ENCODE measurements around the gene LTN1. TPM values are rescaled to one million over a fixed set of nuclear protein-coding genes. Genes with fewer than 3 reads are reported as not detected.
"Not testable (repeated sequence)": the region's sequence is repeated elsewhere in the genome, so short reads cannot be mapped to it uniquely, and the experiment has no call there.

The LTN1 gene
- polyA plus RNA-seq, 2 donors: 3.4 to 5.0 TPM

- H3K27me3 ChIP-seq (ENCODE audit: control insufficient read depth in 1 of 2, insufficient read depth in 2 of 2, low read length in 2 of 2): no peaks in the 10 kb centered on the region
- no peaks in the 10 kb centered on the region for H3K9me3 ChIP-seq (ENCODE audit: control insufficient read depth in 2 of 2, insufficient read depth in 1 of 2, low read depth in 1 of 2, low read length in 1 of 2)
- H3K4me3 ChIP-seq (ENCODE audit: low read depth in 1 of 2, low read length in 2 of 2): peak overlapping the region; percentile 85
- H3K36me3 ChIP-seq (ENCODE audit: control insufficient read depth in 2 of 2, insufficient read depth in 2 of 2, low read length in 1 of 2): no peaks in the 10 kb centered on the region
- WGBS, 2 donors: 4 to 6% methylated on average over 14 of the region's 14 CpGs
- H3K27ac ChIP-seq (ENCODE audit: low read depth in 2 of 2, low read length in 1 of 2): peak overlapping the region; percentile 83 to 99
- H3K4me1 ChIP-seq (ENCODE audit: control insufficient read depth in 2 of 2, insufficient read depth in 2 of 2, low read length in 1 of 2): peaks cover 0 to 2% of the 10 kb centered on the region in 2 donors
Observed at GRCh38 chr21:28991861-28992525, 684 bp downstream of the LTN1 start.

DNA sequence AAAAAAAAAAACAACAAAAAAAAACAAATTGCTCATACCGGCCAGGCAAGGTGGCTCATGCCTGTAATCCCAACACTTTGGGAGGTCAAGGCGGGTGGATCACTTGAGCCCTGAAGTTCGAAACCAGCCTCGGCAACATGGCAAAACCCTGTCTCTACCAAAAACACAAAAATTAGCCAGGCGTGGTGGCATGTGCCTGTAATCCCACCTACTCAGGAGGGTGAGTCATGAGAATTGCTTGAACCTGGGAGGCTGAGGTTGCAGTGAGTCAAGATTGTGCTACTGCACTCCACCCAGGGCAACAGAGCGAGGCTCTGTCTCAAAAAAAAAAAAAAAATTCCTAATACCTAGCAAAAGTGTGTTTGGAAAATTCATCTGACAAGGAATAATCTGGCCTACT is 4.5 kb downstream of the LTN1 start:
- 79 to 86% methylated on average over 6 of the region's 6 CpGs for WGBS, 2 donors

DNA sequence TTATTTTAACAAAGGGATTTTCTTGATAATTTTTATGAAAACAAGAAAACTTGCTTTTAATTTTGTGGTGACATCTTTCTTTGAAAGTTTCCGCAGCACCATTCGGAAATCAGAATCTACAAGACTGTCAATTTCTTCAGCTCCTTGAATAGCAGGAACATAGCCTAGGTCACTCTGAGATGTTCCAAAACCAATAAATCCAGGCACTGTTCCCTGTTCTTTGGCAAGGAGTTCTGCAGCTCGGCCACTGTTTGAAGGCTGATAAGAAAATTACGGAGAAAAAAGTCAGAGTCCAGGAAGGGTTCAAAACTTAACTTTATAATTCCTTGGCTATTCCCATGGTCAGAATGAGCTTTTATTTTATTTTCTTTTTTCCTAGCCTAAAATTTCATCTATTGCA is 6.0 kb downstream of the LTN1 start:
- no peaks in the 10 kb centered on the region for H3K4me1 ChIP-seq (ENCODE audit: control insufficient read depth in 2 of 2, insufficient read depth in 2 of 2, low read length in 1 of 2)
- H3K4me3 ChIP-seq (ENCODE audit: low read depth in 1 of 2, low read length in 2 of 2): no peak overlapping the region
- no peak overlapping the region for H3K27ac ChIP-seq (ENCODE audit: low read depth in 2 of 2, low read length in 1 of 2)
- peaks cover 5 to 10% of the 10 kb centered on the region in 2 donors for H3K36me3 ChIP-seq (ENCODE audit: control insufficient read depth in 2 of 2, insufficient read depth in 2 of 2, low read length in 1 of 2)
- 85 to 92% methylated on average over 4 of the region's 4 CpGs for WGBS, 2 donors
- H3K27me3 ChIP-seq (ENCODE audit: control insufficient read depth in 1 of 2, insufficient read depth in 2 of 2, low read length in 2 of 2): no peaks in the 10 kb centered on the region
- no peaks in the 10 kb centered on the region for H3K9me3 ChIP-seq (ENCODE audit: control insufficient read depth in 2 of 2, insufficient read depth in 1 of 2, low read depth in 1 of 2, low read length in 1 of 2)

More for the DNA sequence above, 4.5 kb downstream of the LTN1 start:
- H3K27me3 ChIP-seq (ENCODE audit: control insufficient read depth in 1 of 2, insufficient read depth in 2 of 2, low read length in 2 of 2); H3K36me3 ChIP-seq (ENCODE audit: control insufficient read depth in 2 of 2, insufficient read depth in 2 of 2, low read length in 1 of 2); H3K4me1 ChIP-seq (ENCODE audit: control insufficient read depth in 2 of 2, insufficient read depth in 2 of 2, low read length in 1 of 2); H3K27ac ChIP-seq (ENCODE audit: low read depth in 2 of 2, low read length in 1 of 2); H3K4me3 ChIP-seq (ENCODE audit: low read depth in 1 of 2, low read length in 2 of 2); H3K9me3 ChIP-seq (ENCODE audit: control insufficient read depth in 2 of 2, insufficient read depth in 1 of 2, low read depth in 1 of 2, low read length in 1 of 2): not testable (repeated sequence)

DNA sequence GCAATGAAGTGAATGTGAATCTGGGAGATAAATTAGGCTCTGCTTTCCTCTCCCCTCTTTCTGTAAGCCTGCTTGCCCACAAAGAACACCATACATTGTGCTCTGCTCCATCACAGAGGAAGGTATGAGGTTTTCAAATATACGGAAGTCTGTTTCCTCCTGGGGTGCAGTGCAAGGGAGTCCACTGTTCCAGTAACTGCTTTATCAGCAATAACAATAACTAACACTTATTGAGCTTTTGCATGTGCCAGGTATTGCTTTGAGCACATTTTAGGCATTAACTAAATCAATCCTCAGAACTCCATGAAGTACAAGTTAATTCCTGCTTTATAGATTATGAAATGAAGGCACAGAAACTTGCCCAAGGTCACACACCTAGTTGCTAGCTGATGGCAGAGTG is 10.0 kb downstream of the LTN1 start:
- Histone ChIP-seq H3K9me3 (ENCODE audit: control insufficient read depth in 2 of 2, insufficient read depth in 1 of 2, low read depth in 1 of 2, low read length in 1 of 2) (no peaks in the 10 kb centered on the region), H3K4me3 (ENCODE audit: low read depth in 1 of 2, low read length in 2 of 2) (no peak overlapping the region), H3K4me1 (ENCODE audit: control insufficient read depth in 2 of 2, insufficient read depth in 2 of 2, low read length in 1 of 2) (no peaks in the 10 kb centered on the region), H3K27ac (ENCODE audit: low read depth in 2 of 2, low read length in 1 of 2) (no peak overlapping the region), H3K27me3 (ENCODE audit: control insufficient read depth in 1 of 2, insufficient read depth in 2 of 2, low read length in 2 of 2) (no peaks in the 10 kb centered on the region), H3K36me3 (ENCODE audit: control insufficient read depth in 2 of 2, insufficient read depth in 2 of 2, low read length in 1 of 2) (peaks cover 5 to 10% of the 10 kb centered on the region in 2 donors)
- WGBS, 2 donors: 78 to 83% methylated on average over 1 of the region's 1 CpG

DNA sequence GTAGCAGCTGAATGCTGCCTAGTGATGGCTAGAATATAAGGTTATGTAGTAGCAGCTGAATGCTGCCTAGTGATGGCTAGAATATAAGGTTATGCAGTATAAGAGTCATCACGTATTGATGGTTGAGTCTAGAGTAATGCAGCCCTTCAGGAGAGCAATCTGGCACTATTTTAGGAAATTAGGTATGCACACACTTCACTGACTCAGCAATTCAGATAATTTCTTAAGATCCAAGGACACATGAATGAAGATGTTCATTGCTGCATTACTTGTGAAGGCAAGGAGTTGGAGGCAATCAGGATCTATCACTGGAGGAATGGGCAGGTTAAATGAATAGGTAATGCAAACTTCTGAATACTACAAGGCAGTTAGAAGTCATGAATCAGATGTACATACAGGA is 13.6 kb downstream of the LTN1 start:
- no peaks in the 10 kb centered on the region for H3K4me1 ChIP-seq (ENCODE audit: control insufficient read depth in 2 of 2, insufficient read depth in 2 of 2, low read length in 1 of 2)
- no peak overlapping the region for H3K4me3 ChIP-seq (ENCODE audit: low read depth in 1 of 2, low read length in 2 of 2)
- WGBS, 2 donors: 88 to 98% methylated on average over 1 of the region's 1 CpG
- H3K27me3 ChIP-seq (ENCODE audit: control insufficient read depth in 1 of 2, insufficient read depth in 2 of 2, low read length in 2 of 2): no peaks in the 10 kb centered on the region
- H3K27ac ChIP-seq (ENCODE audit: low read depth in 2 of 2, low read length in 1 of 2): no peak overlapping the region
- peaks cover 5 to 10% of the 10 kb centered on the region in 2 donors for H3K36me3 ChIP-seq (ENCODE audit: control insufficient read depth in 2 of 2, insufficient read depth in 2 of 2, low read length in 1 of 2)
- H3K9me3 ChIP-seq (ENCODE audit: control insufficient read depth in 2 of 2, insufficient read depth in 1 of 2, low read depth in 1 of 2, low read length in 1 of 2): no peaks in the 10 kb centered on the region

DNA sequence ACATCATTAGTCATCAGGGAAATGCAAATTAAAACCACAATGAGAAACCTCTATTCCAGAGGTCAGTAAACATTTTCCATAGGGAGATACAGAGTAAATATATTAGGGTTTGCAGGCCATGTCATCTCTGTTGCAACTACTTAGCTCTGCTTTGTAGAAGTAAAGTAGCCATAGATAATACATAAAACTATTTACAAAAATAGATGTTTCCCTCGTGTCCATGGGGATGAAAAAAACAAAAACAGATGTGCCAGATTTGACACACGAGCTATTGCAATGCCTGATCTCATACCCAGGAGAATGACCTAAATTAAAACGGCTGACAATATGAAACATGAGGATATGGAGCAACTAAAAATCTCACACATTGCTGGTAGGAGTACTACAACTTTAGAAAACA is 17.3 kb downstream of the LTN1 start:
- Histone ChIP-seq H3K4me3 (ENCODE audit: low read depth in 1 of 2, low read length in 2 of 2) (no peak overlapping the region), H3K27me3 (ENCODE audit: control insufficient read depth in 1 of 2, insufficient read depth in 2 of 2, low read length in 2 of 2) (no peaks in the 10 kb centered on the region), H3K4me1 (ENCODE audit: control insufficient read depth in 2 of 2, insufficient read depth in 2 of 2, low read length in 1 of 2) (no peaks in the 10 kb centered on the region), H3K36me3 (ENCODE audit: control insufficient read depth in 2 of 2, insufficient read depth in 2 of 2, low read length in 1 of 2) (no peaks in the 10 kb centered on the region), H3K27ac (ENCODE audit: low read depth in 2 of 2, low read length in 1 of 2) (no peak overlapping the region), H3K9me3 (ENCODE audit: control insufficient read depth in 2 of 2, insufficient read depth in 1 of 2, low read depth in 1 of 2, low read length in 1 of 2) (no peaks in the 10 kb centered on the region)
- 61 to 63% methylated on average over 3 of the region's 3 CpGs for WGBS, 2 donors

GRCh38 chr21:28974531-28975227 is 18.0 kb downstream of the LTN1 start:
- no peaks in the 10 kb centered on the region for H3K4me1 ChIP-seq (ENCODE audit: control insufficient read depth in 2 of 2, insufficient read depth in 2 of 2, low read length in 1 of 2)
- H3K36me3 ChIP-seq (ENCODE audit: control insufficient read depth in 2 of 2, insufficient read depth in 2 of 2, low read length in 1 of 2): no peaks in the 10 kb centered on the region
- WGBS, 2 donors: 91 to 93% methylated on average over 6 of the region's 6 CpGs
- no peak overlapping the region for H3K4me3 ChIP-seq (ENCODE audit: low read depth in 1 of 2, low read length in 2 of 2)
- no peaks in the 10 kb centered on the region for H3K9me3 ChIP-seq (ENCODE audit: control insufficient read depth in 2 of 2, insufficient read depth in 1 of 2, low read depth in 1 of 2, low read length in 1 of 2)
- no peaks in the 10 kb centered on the region for H3K27me3 ChIP-seq (ENCODE audit: control insufficient read depth in 1 of 2, insufficient read depth in 2 of 2, low read length in 2 of 2)
- H3K27ac ChIP-seq (ENCODE audit: low read depth in 2 of 2, low read length in 1 of 2): no peak overlapping the region

DNA sequence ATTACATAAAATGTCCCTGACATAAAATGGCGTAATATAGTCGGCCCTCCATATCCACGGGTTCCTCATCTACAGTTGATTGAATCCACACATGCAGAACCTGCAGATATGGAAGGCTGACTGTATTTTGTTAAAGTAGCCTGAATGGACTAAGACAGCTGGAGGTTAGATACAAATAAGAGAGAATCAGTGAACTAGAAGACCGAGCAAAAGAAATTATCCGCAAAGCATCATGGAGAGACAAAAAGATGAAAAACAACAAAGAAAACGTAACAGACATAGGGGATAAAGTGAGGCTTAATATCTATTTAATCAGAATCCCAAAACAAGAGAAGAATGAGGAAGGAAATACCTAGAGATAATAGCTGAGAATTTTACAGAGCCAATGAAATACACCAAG is 20.3 kb downstream of the LTN1 start:
- Histone ChIP-seq H3K4me3 (ENCODE audit: low read depth in 1 of 2, low read length in 2 of 2) (no peak overlapping the region), H3K9me3 (ENCODE audit: control insufficient read depth in 2 of 2, insufficient read depth in 1 of 2, low read depth in 1 of 2, low read length in 1 of 2) (no peaks in the 10 kb centered on the region), H3K27me3 (ENCODE audit: control insufficient read depth in 1 of 2, insufficient read depth in 2 of 2, low read length in 2 of 2) (no peaks in the 10 kb centered on the region), H3K27ac (ENCODE audit: low read depth in 2 of 2, low read length in 1 of 2) (no peak overlapping the region), H3K36me3 (ENCODE audit: control insufficient read depth in 2 of 2, insufficient read depth in 2 of 2, low read length in 1 of 2) (peaks cover 3 to 4% of the 10 kb centered on the region in 2 donors), H3K4me1 (ENCODE audit: control insufficient read depth in 2 of 2, insufficient read depth in 2 of 2, low read length in 1 of 2) (no peaks in the 10 kb centered on the region)
- 95 to 97% methylated on average over 6 of the region's 6 CpGs for WGBS, 2 donors

GRCh38 chr21:28971171-28971570 is 21.5 kb downstream of the LTN1 start:
- Histone ChIP-seq H3K4me3 (ENCODE audit: low read depth in 1 of 2, low read length in 2 of 2) (no peak overlapping the region), H3K4me1 (ENCODE audit: control insufficient read depth in 2 of 2, insufficient read depth in 2 of 2, low read length in 1 of 2) (no peaks in the 10 kb centered on the region), H3K27me3 (ENCODE audit: control insufficient read depth in 1 of 2, insufficient read depth in 2 of 2, low read length in 2 of 2) (no peaks in the 10 kb centered on the region), H3K9me3 (ENCODE audit: control insufficient read depth in 2 of 2, insufficient read depth in 1 of 2, low read depth in 1 of 2, low read length in 1 of 2) (no peaks in the 10 kb centered on the region), H3K27ac (ENCODE audit: low read depth in 2 of 2, low read length in 1 of 2) (no peak overlapping the region), H3K36me3 (ENCODE audit: control insufficient read depth in 2 of 2, insufficient read depth in 2 of 2, low read length in 1 of 2) (peaks cover 7% of the 10 kb centered on the region in 2 donors)
- 96% methylated on average over 2 of the region's 2 CpGs for WGBS, 2 donors

- peaks cover 7% of the 10 kb centered on the region in 2 donors for H3K36me3 ChIP-seq (ENCODE audit: control insufficient read depth in 2 of 2, insufficient read depth in 2 of 2, low read length in 1 of 2)
- 94 to 96% methylated on average over 1 of the region's 1 CpG for WGBS, 2 donors
- no peak overlapping the region for H3K4me3 ChIP-seq (ENCODE audit: low read depth in 1 of 2, low read length in 2 of 2)
- H3K27me3 ChIP-seq (ENCODE audit: control insufficient read depth in 1 of 2, insufficient read depth in 2 of 2, low read length in 2 of 2): no peaks in the 10 kb centered on the region
- no peaks in the 10 kb centered on the region for H3K9me3 ChIP-seq (ENCODE audit: control insufficient read depth in 2 of 2, insufficient read depth in 1 of 2, low read depth in 1 of 2, low read length in 1 of 2)
- H3K27ac ChIP-seq (ENCODE audit: low read depth in 2 of 2, low read length in 1 of 2): no peak overlapping the region
- H3K4me1 ChIP-seq (ENCODE audit: control insufficient read depth in 2 of 2, insufficient read depth in 2 of 2, low read length in 1 of 2): no peaks in the 10 kb centered on the region
Observed at GRCh38 chr21:28963831-28964230, 28.8 kb downstream of the LTN1 start.

All from esophagus (tissue), 2 donors.